Activated gamma-delta T cell treated with Interleukin-2 at 50 U/mL for 16 hours (primary cell): Measurements from ENCODE around the gene RGL3.
"Not testable (repeated sequence)": the region's sequence is repeated elsewhere in the genome, so short reads cannot be mapped to it uniquely, and the experiment has no call there.

ENCODE experiments used
- DNase-seq: peaks from one replicate; pipeline ENCODE4 v3.0.0-alpha.2; 2020

RGL3 gene

GRCh38 chr19:11418549-11419506, at the start of gene RGL3:
RGL3 (minus strand) TSS chr19:11419314; CDS start chr19:11419278, 36 bp downstream.
- DNase-seq, result no peak

GRCh38 chr19:11468266-11468845, 49.2 kb upstream of the RGL3 start:
- not testable (repeated sequence) for DNase-seq

- DNase-seq, result no peak
Measured at GRCh38 chr19:11465600-11465999, 46.5 kb upstream of the RGL3 start.

GRCh38 chr19:11464333-11465265, 45.5 kb upstream of the RGL3 start:
- DNase-seq, result no peak

GRCh38 chr19:11463391-11463790, 44.3 kb upstream of the RGL3 start:
- DNase-seq, result no peak

- no peak for DNase-seq
Measured at GRCh38 chr19:11461453-11461852, 42.3 kb upstream of the RGL3 start.

- no peak for DNase-seq
Measured at GRCh38 chr19:11460207-11460606, 41.1 kb upstream of the RGL3 start.

GRCh38 chr19:11458912-11459311, 39.8 kb upstream of the RGL3 start:
- DNase-seq, result not testable (repeated sequence)

- no peak for DNase-seq
Measured at GRCh38 chr19:11458236-11458900, 39.3 kb upstream of the RGL3 start.

- no peak for DNase-seq
Measured at GRCh38 chr19:11457831-11458230, 38.7 kb upstream of the RGL3 start.

GRCh38 chr19:11457115-11457514, 38.0 kb upstream of the RGL3 start:
- no peak for DNase-seq

- no peak for DNase-seq
Measured at GRCh38 chr19:11456659-11457058, 37.5 kb upstream of the RGL3 start.

GRCh38 chr19:11455233-11455554, 36.1 kb upstream of the RGL3 start:
- not testable (repeated sequence) for DNase-seq

- DNase-seq, result no peak
Measured at GRCh38 chr19:11453468-11454341, 34.6 kb upstream of the RGL3 start.

- DNase-seq, result no peak
Measured at GRCh38 chr19:11452620-11453310, 33.7 kb upstream of the RGL3 start.

GRCh38 chr19:11451871-11452619, 32.9 kb upstream of the RGL3 start:
- DNase-seq, result no peak

- DNase-seq, result no peak
Measured at GRCh38 chr19:11451327-11451870, 32.3 kb upstream of the RGL3 start.

GRCh38 chr19:11450570-11451326, 31.6 kb upstream of the RGL3 start:
- no peak for DNase-seq

GRCh38 chr19:11448923-11449554, 29.9 kb upstream of the RGL3 start:
- DNase-seq, result no peak
